ENCODE data around the gene KRTAP6-1.

DNA sequence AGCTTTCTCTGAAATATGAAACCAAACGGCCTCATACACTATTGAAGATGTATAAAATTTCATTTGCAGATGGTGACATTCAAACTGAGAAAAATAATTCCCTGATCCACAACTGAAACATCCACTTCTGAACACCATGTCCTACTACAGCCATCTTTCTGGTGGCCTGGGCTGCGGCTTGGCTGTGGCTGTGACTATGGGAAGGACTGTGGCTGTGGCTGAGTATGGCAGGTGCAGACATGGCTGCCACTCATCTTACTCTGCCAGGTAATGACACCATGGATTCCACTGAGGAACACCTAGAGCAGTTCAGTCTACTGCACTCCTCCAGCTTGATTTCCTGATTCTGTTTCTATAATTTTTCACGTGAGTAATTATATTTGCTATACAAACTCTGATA, 6.8 kb upstream of the KRTAP6-1 start, which contains the start of gene KRTAP20-4:
- TF ChIP-seq, protein P1, sequence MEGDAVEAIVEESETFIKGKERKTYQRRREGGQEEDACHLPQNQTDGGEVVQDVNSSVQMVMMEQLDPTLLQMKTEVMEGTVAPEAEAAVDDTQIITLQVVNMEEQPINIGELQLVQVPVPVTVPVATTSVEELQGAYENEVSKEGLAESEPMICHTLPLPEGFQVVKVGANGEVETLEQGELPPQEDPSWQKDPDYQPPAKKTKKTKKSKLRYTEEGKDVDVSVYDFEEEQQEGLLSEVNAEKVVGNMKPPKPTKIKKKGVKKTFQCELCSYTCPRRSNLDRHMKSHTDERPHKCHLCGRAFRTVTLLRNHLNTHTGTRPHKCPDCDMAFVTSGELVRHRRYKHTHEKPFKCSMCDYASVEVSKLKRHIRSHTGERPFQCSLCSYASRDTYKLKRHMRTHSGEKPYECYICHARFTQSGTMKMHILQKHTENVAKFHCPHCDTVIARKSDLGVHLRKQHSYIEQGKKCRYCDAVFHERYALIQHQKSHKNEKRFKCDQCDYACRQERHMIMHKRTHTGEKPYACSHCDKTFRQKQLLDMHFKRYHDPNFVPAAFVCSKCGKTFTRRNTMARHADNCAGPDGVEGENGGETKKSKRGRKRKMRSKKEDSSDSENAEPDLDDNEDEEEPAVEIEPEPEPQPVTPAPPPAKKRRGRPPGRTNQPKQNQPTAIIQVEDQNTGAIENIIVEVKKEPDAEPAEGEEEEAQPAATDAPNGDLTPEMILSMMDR (optimal IDR thresholded peaks at IDR 0.05 in 1 of 3, IDR thresholded peaks at IDR 0.05 in 1 of 3, conservative IDR thresholded peaks at IDR 0.05 in 1 of 3; ENCODE audit: extremely low read depth in 1 of 3, insufficient read depth in 2 of 3, low read length in 3 of 3), result no peak
- no peak for TF ChIP-seq EZH2 (IDR thresholded peaks at IDR 0.05; ENCODE audit: low read length)
